ENCODE results near the gene JADE2.

JADE2 gene

DNA sequence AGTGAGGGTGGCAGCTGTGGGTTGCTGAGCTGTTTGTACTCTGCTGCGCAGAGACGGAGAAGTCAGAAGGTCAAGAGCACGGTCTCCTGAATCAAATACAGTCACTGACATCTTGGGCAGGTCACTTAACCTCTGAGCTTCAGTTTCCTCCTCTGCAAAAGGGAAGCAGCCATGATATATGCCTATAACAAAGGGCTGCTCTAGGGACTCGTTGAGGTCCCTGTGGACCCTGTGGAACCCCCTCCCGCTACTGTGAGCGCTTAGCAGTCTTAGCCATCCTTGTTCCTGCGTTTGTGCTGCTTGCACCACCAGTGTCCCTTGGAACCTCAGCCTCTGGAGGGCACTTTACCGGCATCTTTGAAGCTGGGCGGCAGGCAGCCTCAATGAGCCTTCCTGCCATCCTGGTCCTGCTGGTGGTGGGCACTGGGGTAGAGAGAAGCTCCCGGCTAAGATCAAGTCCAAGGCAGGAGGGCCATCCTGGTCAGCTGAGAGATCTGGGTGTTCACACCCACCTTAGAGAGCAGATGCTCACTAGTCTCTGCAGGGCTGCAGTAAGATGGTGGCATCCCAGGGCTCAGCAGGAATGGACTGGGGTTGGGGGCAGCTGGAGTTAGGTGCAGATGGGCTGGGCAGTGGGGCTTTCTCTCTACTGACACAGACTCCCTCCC lies 8.7 kb downstream of the JADE2 start:
- TF ChIP-seq, protein P1, sequence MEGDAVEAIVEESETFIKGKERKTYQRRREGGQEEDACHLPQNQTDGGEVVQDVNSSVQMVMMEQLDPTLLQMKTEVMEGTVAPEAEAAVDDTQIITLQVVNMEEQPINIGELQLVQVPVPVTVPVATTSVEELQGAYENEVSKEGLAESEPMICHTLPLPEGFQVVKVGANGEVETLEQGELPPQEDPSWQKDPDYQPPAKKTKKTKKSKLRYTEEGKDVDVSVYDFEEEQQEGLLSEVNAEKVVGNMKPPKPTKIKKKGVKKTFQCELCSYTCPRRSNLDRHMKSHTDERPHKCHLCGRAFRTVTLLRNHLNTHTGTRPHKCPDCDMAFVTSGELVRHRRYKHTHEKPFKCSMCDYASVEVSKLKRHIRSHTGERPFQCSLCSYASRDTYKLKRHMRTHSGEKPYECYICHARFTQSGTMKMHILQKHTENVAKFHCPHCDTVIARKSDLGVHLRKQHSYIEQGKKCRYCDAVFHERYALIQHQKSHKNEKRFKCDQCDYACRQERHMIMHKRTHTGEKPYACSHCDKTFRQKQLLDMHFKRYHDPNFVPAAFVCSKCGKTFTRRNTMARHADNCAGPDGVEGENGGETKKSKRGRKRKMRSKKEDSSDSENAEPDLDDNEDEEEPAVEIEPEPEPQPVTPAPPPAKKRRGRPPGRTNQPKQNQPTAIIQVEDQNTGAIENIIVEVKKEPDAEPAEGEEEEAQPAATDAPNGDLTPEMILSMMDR (conservative IDR thresholded peaks at IDR 0.05; ENCODE audit: low read depth, low read length), result no peak
- no peak overlapping the region for H3K4me3 ChIP-seq (ENCODE audit: low read length)
- DNase-seq (ENCODE audit: low read depth), result no peak

DNA sequence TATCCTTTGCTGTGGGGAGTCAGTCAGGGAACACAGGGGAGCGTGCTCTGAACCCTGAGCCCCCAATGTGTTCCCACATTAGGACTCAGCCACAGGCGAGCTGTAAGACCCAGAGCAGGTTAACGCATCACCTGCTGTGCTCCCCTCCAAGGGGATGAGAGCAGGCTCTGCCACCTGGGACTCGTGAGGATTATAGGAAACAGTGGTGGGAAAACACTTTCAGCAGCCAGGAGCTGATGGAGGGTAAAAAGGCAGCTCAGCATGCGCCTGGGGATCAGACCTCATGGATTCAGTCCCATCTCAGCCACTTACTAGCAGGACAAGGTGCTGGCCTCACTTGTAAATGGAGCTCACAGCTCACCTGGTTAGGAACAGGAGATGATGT lies 9.2 kb downstream of the JADE2 start:
- DNase-seq (ENCODE audit: low read depth), result no peak
- TF ChIP-seq, protein P1 (conservative IDR thresholded peaks at IDR 0.05; ENCODE audit: low read depth, low read length), result no peak
- no peak overlapping the region for H3K4me3 ChIP-seq (ENCODE audit: low read length)

DNA sequence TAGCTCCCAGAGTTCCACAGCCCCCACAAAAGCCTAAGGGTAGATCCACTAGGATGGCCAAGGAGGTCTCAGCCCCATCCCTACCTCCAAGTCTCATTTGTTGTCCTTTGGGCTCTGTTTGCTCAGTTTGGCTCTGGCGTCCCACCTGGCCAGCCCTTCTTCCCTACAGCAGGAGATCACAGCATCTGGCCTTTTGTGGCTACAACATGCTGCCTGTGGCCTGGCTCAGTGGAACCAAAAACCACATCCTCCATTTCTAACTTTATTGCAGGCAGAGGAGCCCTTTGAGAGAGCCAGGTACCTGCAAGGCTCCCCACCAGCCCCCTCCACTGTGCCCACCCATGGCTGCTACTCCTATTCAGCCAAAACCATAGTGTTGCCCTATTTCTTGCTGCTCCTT lies 11.4 kb downstream of the JADE2 start:
- H3K4me3 ChIP-seq (ENCODE audit: low read length), result no peak overlapping the region
- no peak for DNase-seq (ENCODE audit: low read depth)
- TF ChIP-seq, protein P1 (conservative IDR thresholded peaks at IDR 0.05; ENCODE audit: low read depth, low read length), result no peak

DNA sequence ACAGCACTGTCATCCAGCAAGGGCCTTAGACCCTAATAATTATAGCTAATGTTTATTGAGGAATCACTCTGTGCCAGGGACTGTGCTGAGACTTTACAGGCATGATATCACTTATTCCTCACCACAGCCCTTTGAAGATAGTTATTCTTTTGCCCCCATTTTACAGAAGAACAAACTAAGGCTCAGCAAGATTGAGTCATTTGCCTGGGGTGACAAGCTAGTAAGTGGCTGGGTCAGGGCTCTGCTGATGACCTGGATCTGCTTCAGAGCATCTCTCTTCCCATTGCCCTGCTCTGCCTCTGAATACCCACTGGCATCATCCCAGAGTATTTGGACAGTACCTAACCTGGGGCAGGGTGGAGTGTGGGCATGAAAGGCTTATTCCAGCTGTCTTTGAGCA lies 11.8 kb downstream of the JADE2 start:
- no peak overlapping the region for H3K4me3 ChIP-seq (ENCODE audit: low read length)
- TF ChIP-seq, protein P1 (conservative IDR thresholded peaks at IDR 0.05; ENCODE audit: low read depth, low read length), result no peak
- no peak for DNase-seq (ENCODE audit: low read depth)

DNA sequence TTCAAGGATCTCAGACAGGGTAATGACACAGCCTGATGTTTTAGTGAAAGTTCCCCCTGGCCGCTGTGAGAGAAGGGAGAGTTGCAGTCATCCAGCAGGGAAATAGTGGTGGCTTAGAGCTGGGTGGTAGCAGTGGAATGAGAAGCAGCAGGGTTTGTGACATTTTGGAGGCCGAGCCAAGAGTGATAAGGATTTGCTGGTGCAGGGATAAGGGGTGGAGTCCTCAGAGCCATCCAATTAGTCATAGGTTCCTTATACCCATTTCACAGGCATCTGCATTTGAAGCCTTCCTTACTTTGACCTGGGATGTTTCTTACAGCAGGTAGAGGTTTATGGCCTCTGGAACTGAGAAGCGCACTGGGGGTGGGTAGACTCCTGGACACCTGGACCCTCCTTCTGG lies 12.8 kb downstream of the JADE2 start:
- no peak for DNase-seq (ENCODE audit: low read depth)
- TF ChIP-seq, protein P1 (conservative IDR thresholded peaks at IDR 0.05; ENCODE audit: low read depth, low read length), result no peak

DNA sequence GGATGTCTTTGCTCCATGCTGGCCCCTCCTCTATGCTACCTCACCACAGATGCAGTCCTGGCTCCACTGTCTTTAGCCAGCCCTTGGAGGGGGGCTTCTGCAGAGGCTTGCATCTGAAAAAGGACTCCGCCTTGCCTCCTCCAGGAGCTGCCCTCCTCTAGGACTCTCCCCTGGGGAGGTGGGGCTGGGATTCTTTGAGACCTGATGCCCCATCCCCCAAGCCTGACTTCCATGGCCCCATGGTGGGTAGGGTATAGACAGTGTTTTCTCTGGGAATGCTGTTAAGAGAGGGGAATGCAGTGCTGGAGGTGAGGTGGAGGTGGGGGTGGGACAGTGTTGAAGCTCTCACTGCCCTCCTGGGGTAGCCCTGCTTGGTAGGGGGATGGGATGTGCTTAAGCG lies 14.3 kb downstream of the JADE2 start:
- TF ChIP-seq, protein P1 (conservative IDR thresholded peaks at IDR 0.05; ENCODE audit: low read depth, low read length), result no peak
- no peak for DNase-seq (ENCODE audit: low read depth)
- no peak overlapping the region for H3K4me3 ChIP-seq (ENCODE audit: low read length)

More for the DNA sequence above, 12.8 kb downstream of the JADE2 start:
- H3K4me3 ChIP-seq (ENCODE audit: low read length), result no peak overlapping the region

Data from retinal pigment epithelial cell (primary cell).